Panc1 (cell line): ENCODE measurements around the gene HKDC1. TPM values are rescaled to one million over a fixed set of nuclear protein-coding genes. Genes with fewer than 3 reads are reported as not detected.

Experiments used
- ATAC-seq: fragments of 200-7000 bp; cut with Tn5 transposase; 2 replicates; pipeline ENCODE4 v1.9.1; 2020; ENCODE audit warnings: mild to moderate bottlenecking, moderate library complexity
- BruUV-seq: library from RNA; stranded (reverse); fragments of 400-500 nt; replicated peaks from 2 replicates; lab custom pipeline; 2021; lab: Mats Ljungman, UMichigan
- CTCF ChIA-PET: fragments of 300-600 bp; sonication (Branson Sonifier 250); formaldehyde crosslinking; loops from one replicate; lab custom pipeline; 2022; ENCODE audit warnings: antibody characterized with exemption; lab: Charles Lee
- POLR2A ChIA-PET: fragments of 300-600 bp; sonication (Branson Sonifier 250); formaldehyde crosslinking; loops from one replicate; lab custom pipeline; 2022; ENCODE audit warnings: antibody characterized with exemption; lab: Charles Lee
- DNase-seq: peaks from one replicate; pipeline ENCODE4 v3.0.0-alpha.2; 2010; ENCODE audit warnings: low read depth, low spot score
- H3K27ac ChIP-seq: 2 replicates; pipeline ENCODE4 v1.5.1; 2011; ENCODE audit warnings: mild to moderate bottlenecking, low read length, inconsistent platforms
- H3K27me3 ChIP-seq: fragments of 200-500 bp; sonication (Bioruptor generic); 2 replicates; pipeline ENCODE4 v1.6.0; 2014; ENCODE audit warnings: low read length, inconsistent platforms; ENCODE audit not compliant: control insufficient read depth, insufficient read depth
- H3K36me3 ChIP-seq: fragments of 200-500 bp; sonication (Bioruptor generic); 2 replicates; pipeline ENCODE4 v1.5.1; 2014; ENCODE audit warnings: inconsistent platforms, mild to moderate bottlenecking, low read length, moderate library complexity; ENCODE audit not compliant: control insufficient read depth, insufficient read depth
- H3K4me1 ChIP-seq: 2 replicates; pipeline ENCODE4 v1.5.1; 2011; ENCODE audit warnings: inconsistent platforms, mild to moderate bottlenecking, low read length, moderate library complexity; ENCODE audit not compliant: control insufficient read depth, insufficient read depth
- H3K4me3 ChIP-seq, 2 experiments: 2 replicates each; pipeline ENCODE4 v1.5.1; 2011 to 2012; ENCODE audit warnings: low read depth in 2 of 2, low read length in 2 of 2, mild to moderate bottlenecking in 2 of 2, inconsistent platforms in 1 of 2, moderate library complexity in 1 of 2
- H3K9me3 ChIP-seq: fragments of 200-500 bp; sonication (Bioruptor generic); 2 replicates; pipeline ENCODE4 v1.5.1; 2014; ENCODE audit warnings: low read depth, mild to moderate bottlenecking, inconsistent platforms, low read length, moderate library complexity; ENCODE audit not compliant: control insufficient read depth, insufficient read depth
- POLR2AphosphoS5 ChIP-seq: IDR thresholded peaks from 2 replicates; pipeline ENCODE4 v1.6.1; 2012; ENCODE audit warnings: mild to moderate bottlenecking, low read depth, low read length, moderate library complexity
- SIN3A ChIP-seq: IDR thresholded peaks from 2 replicates; pipeline ENCODE4 v1.6.1; 2012; ENCODE audit warnings: low read depth, mild to moderate bottlenecking, low read length, moderate library complexity, borderline replicate concordance; ENCODE audit not compliant: insufficient read depth
- TCF7L2 ChIP-seq: IDR thresholded peaks from 2 replicates; pipeline ENCODE4 v1.6.1; 2011; ENCODE audit warnings: mild to moderate bottlenecking, low read depth, low read length, inconsistent platforms
- in situ Hi-C: cut with HindIII; loops from 2 replicates; pipeline ENCODE4 v1.10.0; 2016; ENCODE audit warnings: low sequenced_read_pairs, low pct_unique_long_range_greater_than_20kb
- intact Hi-C: fragments of 100-400 bp; cut with micrococcal nuclease; formaldehyde crosslinking; loops from one replicate; pipeline ENCODE4 v1.10.0; 2022; ENCODE audit not compliant: unreplicated experiment
- total RNA-seq: library from RNA; stranded (reverse); gene quantifications from one replicate; pipeline ENCODE4 v1.2.1, GENCODE V29; 2021; ENCODE audit not compliant: unreplicated experiment
- TF ChIP-seq, protein P1 (sequence below): fragments of 450-650 bp; IDR thresholded peaks from 2 replicates; pipeline ENCODE4 v1.5.1; 2017; ENCODE audit warnings: mild to moderate bottlenecking
- TF ChIP-seq, protein P2 (sequence below), 2 experiments: IDR thresholded peaks; 2 replicates each; pipeline ENCODE4 v1.6.1; 2011 to 2012; ENCODE audit warnings: low read depth in 2 of 2, control low read depth in 1 of 2, low read length in 1 of 2, mild to moderate bottlenecking in 1 of 2, moderate library complexity in 1 of 2; ENCODE audit not compliant: insufficient read depth in 1 of 2

The HKDC1 gene
- total RNA-seq, 1 experiment from 2014 or later = 1.1 TPM

DNA sequence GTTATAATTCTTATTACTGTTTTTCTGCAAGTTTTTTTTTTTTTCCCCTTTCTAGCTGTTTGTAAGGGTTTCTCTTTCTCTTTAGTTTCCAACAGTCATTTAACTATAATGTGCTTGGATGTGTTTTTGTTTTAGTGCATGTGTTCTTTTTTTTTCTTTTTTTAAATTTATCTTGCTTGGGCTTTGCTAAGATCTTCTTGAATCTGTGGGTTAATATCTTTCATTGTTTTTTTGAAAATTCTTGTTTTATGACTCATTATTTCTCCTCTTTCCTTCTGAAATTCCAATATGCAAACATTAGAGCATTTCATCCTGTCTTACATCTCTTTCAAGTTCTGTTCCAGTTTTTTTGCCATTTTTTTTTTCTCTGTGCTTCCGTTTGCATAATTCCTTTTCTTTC is 52.5 kb downstream of the HKDC1 start:
- DNase-seq = no peak
- no peak overlapping the region for H3K4me3 ChIP-seq
- H3K27ac ChIP-seq = no peak overlapping the region
- H3K9me3 ChIP-seq = no peaks in the 10 kb centered on the region
- POLR2A ChIA-PET = interaction anchor here (0.7 kb wide), 1 partner anchor 11 kb away, joined by 3 read pairs; no protein-coding TSS in a partner anchor
- no peaks in the 10 kb centered on the region for H3K36me3 ChIP-seq
- ATAC-seq = no peak
- CTCF ChIA-PET = interaction anchor here (0.6 kb wide), 1 partner anchor 383 kb away, joined by 4 read pairs; no protein-coding TSS in a partner anchor
- in situ Hi-C loops (no loop called here), intact Hi-C loops (no loop called here)
- no TSS peak for BruUV-seq
- no peaks in the 10 kb centered on the region for H3K4me1 ChIP-seq
- TF ChIP-seq, protein P1, sequence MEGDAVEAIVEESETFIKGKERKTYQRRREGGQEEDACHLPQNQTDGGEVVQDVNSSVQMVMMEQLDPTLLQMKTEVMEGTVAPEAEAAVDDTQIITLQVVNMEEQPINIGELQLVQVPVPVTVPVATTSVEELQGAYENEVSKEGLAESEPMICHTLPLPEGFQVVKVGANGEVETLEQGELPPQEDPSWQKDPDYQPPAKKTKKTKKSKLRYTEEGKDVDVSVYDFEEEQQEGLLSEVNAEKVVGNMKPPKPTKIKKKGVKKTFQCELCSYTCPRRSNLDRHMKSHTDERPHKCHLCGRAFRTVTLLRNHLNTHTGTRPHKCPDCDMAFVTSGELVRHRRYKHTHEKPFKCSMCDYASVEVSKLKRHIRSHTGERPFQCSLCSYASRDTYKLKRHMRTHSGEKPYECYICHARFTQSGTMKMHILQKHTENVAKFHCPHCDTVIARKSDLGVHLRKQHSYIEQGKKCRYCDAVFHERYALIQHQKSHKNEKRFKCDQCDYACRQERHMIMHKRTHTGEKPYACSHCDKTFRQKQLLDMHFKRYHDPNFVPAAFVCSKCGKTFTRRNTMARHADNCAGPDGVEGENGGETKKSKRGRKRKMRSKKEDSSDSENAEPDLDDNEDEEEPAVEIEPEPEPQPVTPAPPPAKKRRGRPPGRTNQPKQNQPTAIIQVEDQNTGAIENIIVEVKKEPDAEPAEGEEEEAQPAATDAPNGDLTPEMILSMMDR = no peak
- TF ChIP-seq, protein P2, sequence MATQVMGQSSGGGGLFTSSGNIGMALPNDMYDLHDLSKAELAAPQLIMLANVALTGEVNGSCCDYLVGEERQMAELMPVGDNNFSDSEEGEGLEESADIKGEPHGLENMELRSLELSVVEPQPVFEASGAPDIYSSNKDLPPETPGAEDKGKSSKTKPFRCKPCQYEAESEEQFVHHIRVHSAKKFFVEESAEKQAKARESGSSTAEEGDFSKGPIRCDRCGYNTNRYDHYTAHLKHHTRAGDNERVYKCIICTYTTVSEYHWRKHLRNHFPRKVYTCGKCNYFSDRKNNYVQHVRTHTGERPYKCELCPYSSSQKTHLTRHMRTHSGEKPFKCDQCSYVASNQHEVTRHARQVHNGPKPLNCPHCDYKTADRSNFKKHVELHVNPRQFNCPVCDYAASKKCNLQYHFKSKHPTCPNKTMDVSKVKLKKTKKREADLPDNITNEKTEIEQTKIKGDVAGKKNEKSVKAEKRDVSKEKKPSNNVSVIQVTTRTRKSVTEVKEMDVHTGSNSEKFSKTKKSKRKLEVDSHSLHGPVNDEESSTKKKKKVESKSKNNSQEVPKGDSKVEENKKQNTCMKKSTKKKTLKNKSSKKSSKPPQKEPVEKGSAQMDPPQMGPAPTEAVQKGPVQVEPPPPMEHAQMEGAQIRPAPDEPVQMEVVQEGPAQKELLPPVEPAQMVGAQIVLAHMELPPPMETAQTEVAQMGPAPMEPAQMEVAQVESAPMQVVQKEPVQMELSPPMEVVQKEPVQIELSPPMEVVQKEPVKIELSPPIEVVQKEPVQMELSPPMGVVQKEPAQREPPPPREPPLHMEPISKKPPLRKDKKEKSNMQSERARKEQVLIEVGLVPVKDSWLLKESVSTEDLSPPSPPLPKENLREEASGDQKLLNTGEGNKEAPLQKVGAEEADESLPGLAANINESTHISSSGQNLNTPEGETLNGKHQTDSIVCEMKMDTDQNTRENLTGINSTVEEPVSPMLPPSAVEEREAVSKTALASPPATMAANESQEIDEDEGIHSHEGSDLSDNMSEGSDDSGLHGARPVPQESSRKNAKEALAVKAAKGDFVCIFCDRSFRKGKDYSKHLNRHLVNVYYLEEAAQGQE (IDR thresholded peaks at IDR 0.05; ENCODE audit: insufficient read depth in 1 of 2, low read depth in 2 of 2, low read length in 1 of 2) = no peak
- TF ChIP-seq SIN3A = no peak
- no peak for TF ChIP-seq TCF7L2
- TF ChIP-seq POLR2AphosphoS5 = no peak
- H3K27me3 ChIP-seq = no peaks in the 10 kb centered on the region

DNA sequence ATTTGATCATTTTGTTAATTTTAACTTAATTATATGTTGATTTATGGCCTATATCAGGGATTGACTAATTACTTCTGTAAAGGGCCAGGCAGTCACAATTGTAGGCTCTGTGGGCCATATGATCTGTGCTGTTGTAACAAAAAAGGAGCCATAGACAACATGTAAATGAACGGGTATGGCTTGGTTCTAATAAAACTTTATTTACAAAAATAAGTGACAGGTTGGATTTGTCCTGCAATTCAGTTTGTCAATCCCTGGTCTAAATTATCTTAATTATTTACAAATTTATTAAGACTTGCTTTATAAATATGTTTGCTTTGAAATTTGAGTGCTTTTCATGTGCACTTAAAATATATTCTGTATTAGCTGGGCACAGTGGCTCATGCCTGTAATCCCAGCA is 55.3 kb downstream of the HKDC1 start:
- Histone ChIP-seq H3K4me1 (no peaks in the 10 kb centered on the region), H3K27me3 (no peaks in the 10 kb centered on the region), H3K9me3 (no peaks in the 10 kb centered on the region), H3K36me3 (no peaks in the 10 kb centered on the region), H3K27ac (no peak overlapping the region), H3K4me3 (no peak overlapping the region)
- in situ Hi-C loops = no loop called here
- ChIA-PET CTCF (no interaction called here), POLR2A (interaction anchor here (0.7 kb wide), 1 partner anchor 1365 kb away, joined by 5 read pairs; no protein-coding TSS in a partner anchor)
- no peak for ATAC-seq
- DNase-seq = no peak
- TF ChIP-seq TCF7L2 (no peak), POLR2AphosphoS5 (no peak)
- TF ChIP-seq, protein P1 = no peak
- TF ChIP-seq, protein P2 (IDR thresholded peaks at IDR 0.05; ENCODE audit: insufficient read depth in 1 of 2, low read depth in 2 of 2, low read length in 1 of 2) = no peak
- BruUV-seq = no TSS peak
- intact Hi-C loops = no loop called here
